GM21737 (cell line): ENCODE data around the gene BMF.

Source experiments
- ATAC-seq: cut with Tn5 transposase; IDR thresholded peaks from one replicate; pipeline ENCODE4 v1.9.1; 2021; ENCODE audit warnings: mild to moderate bottlenecking, moderate library complexity; ENCODE audit not compliant: unreplicated experiment

The BMF gene

GRCh38 chr15:40069178-40070165 is 39.2 kb downstream of the BMF start:
- ATAC-seq = peak; percentile 70

DNA sequence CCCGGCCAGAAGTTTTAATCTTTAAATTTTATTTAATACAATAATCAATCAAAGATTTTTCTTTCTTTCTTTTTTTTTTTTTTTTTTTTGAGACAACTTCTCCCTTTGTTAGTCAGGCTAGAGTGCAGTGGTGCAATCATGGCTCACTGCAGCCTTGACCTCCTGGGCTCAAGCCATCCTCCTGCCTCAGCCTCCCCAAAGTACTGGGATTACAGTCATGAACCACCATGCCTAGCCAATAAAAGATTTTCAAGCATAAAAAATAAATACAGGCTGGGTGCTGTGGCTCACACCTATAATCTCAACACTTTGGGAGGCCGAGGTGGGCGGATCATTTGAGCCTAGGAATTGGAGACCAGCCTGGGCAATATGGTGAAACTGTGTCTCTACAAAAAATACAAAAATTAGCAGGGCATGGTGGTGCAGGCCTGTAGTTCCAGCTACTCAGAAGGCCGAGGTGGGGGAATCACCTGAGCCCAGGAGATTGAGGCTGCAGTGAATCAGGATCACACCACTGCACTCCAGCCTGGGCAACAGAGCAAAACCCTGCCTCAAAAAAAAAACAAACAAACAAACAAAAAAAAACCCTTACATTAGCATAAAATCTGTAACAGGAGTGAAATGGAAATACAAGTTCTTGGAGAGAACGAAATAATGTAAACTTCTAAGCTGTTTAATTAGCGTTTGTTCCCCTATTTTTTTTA is 40.6 kb downstream of the BMF start:
- no peak for ATAC-seq

DNA sequence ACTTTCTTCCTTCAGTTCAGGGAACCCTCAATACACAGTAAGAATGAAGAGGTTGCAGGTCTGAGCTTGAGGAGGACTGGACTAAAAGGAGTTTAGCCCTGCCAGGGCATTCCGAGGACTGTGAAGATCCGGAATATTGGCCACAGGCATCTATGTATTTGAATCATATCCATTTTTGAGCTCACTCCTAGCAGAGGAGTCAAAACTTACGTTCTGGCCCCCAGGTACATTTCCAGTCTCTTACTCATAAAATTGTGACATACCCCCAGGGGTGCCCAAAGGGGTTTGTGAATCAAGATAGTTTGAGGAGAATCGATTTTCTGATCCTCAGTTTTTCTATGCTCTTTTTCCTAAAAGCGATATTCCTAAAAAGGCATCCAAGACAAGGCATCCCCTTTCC is 42.1 kb downstream of the BMF start:
- no peak for ATAC-seq

GRCh38 chr15:40065166-40065565 is 43.5 kb downstream of the BMF start:
- ATAC-seq = no peak

DNA sequence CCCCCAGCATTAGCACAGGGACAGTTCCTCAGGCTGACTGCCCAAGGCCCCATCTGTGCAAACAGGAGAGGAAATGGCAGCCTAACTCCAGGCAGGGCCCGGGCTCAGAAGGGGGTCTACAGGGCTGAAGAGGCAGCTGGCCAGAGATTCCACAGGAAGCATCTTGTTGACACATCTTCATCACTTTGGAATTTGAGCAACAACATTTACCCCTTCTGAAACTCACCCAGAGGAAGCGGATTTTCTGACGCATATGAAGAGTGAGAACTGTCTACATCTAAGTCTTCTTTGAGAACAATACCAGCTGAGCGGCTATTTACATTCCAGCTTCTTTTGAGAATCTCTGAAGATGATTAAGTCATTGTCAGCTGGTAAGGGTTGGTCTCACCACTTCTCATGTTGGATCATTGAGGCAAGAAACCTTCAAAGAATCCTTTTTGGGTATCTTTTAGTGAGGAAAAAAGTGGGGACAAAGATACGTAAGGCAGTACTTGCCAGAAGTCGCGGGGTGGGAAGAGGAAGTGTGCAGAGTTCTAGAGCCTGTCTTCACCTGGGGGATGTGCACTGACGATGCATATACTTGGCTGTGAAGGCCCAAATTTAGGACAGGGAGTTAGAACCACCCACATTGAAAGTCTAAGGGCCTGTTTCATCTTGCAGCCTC is 44.3 kb downstream of the BMF start:
- no peak for ATAC-seq

GRCh38 chr15:40063563-40064011 is 45.1 kb downstream of the BMF start:
- no peak for ATAC-seq

GRCh38 chr15:40062816-40063562 is 45.7 kb downstream of the BMF start:
- ATAC-seq = no peak

DNA sequence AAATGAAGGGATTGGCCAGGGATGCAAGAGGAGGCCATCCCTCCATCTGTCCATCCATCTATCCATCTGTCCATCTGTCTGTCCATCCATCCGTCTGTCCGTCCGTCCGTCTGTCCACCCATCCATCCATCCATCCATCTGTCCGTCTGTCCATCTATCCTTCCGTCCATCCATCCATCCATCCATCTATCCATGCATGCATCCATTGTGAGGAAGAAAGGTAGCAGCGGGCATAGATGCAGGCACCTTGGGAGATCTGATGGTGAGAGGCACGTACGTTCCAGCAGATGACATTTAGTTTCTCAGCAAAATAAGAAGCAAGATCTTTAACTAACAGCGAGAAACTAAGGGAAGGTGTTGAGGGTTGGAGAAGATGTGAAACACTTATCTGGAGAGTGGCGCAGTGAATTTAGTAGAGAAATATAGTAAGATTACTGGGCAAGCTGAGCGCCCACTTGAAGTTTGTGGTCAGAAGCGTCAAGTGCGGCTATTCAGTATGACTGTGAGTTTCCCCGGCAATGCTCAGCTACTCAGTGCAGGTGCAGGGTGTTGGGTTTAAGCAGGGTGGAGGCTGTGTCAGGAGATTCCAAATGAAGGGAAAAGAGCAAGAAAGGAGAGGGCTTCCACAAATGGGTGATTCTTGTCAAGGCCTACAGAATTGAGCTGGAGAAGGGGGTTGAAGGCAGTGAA is 47.3 kb downstream of the BMF start:
- peak; percentile 47 for ATAC-seq

DNA sequence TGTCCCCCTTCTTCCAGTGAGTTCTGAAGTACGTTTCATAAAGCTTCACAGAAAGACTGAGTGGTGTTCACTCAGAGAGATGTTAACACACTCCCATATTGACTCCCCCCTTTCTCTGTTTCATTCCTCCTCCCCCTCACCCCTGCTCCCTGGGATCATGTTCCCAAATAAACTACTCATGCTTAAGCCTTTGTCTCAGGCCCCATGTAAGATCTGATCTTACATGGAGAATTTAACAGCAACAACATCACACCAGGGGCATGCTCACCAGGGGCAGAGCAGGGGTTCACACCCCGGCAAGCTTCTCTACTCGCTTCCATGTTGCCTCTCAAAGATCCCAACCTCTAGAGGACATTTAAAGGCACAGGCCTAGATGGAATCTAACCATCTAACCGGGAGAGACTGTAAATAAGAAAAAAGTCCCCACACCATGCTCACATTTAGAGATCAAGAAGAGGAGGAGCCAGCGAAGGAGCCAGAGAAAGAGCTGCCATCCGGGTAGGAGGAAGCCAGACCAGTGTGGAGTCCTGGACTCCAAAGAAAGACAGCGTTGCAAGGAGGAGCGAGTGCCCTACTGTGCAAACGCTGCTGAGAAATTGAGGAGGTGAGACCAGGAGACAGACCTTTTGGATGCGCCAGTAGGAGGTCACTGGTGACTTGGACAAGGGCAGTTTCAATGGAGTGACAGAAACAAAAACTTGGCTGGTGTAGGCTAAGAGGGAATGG is 48.3 kb downstream of the BMF start:
- no peak for ATAC-seq

DNA sequence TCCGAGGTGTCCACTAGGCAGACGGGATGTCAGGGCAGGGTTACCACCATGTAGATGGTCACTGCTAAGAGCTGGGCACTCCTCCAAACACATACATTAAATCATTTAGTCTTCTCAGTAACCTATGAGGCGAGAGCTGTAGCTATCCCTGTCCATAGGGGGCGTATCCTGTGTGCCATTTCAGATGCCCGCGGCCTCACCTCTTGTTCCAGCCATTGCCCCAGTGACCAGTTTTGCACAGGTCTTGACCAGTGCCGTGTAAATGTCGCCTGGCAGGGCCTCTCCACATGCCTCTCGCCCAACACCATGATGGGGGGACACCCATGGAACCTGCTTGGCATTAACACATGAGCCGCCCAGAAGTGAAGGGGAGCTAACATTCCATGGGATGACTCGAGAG is 48.9 kb downstream of the BMF start:
- no peak for ATAC-seq

DNA sequence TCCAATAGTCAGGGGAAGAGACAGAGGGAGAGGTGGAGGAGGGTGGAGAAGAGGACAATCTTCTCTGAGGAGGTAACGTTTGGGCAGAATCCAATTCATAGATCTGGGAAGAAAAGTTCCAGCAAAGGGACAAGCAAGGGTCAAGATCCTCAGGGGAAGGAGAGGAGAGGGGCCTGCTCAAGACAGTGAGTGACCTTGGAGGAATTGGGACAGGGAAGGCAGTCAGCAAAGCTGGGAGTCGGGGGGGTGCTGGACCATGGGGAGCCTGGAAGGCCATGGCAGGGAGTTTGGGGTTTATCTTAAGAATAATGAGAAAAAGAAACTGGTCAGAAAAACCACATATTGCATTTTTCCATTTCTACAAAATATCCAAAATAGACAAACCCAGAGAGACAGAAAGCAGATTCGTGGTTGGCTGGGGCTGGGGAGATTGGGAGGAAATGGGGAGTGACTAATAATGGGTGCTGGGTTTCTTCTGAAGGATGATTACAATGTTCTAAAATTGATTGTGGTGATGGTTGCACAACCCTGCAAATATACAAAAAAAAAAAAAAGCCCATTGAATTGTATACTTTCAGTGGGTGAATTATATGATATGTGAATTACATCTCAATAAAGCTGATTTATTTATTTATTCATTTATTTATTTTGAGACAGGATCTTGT is 50.1 kb downstream of the BMF start:
- no peak for ATAC-seq

DNA sequence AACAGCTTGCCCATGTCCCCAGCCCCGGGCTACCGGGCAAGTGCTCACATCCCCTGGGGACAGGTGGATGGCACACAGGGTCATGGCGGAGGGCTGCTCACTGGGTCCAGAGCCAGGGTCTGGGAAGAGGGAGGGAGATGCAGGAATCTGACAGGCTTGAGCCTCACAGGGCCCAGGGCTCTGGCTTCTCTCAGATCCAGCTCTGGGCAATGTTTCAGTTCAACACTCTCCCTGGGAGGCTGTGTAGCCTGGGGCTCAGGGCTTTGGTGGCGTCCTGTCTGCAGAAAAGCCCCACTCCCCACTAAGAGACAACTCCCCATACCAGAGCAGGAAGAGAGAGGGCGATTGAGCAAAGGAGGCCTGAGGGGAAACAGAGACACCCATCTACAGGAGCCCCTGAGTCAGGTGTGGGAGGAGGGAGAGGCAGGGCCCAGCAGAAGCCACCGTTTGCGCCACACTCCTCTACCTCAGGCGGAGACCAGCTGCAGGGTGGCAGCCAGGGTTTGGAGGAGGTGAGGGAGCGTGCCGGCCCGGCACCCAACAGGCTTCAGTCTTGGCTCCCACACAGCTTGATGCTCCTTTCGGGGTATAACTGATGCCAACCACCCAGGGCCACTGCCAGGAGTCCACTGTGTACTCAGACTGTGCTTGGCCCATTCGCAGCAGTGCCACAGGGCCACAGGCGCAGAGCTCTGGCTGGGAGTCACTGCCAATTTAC is 52.9 kb downstream of the BMF start:
- peak; percentile 2 for ATAC-seq

DNA sequence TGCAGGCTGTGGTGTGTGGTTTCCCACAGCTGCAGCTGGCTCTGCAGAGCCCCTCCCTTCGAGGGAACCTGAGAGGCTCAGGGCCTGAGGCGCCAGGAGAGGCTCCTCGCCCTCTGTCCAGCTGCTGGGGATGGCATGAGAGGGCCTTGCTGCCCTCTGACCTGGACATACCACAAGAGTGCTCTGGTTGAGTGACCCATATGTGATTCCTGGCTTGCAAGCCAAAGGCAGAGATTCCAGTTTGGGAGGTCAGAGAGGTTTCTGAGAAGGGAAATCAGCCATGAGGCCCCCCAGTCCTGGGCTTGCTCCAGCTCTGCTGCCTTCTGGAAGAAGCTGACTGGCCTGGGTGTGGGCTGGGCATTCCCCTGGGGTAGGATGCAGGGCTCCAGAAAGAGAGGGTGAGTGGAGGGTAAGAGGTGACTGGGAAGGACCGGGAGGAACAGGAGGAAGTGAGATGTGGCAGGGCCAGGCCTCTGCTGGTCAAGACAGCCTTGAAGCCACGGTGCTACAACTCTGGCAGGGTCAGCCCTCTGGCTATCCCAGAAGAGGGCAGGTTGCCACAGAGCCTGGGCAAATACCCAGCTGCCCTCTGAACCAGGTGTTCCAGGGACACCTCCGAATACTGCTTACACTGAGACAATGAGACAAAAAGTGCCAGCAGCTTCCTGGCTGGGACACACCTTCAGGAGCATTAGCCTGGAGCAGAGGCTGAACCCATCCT is 53.7 kb downstream of the BMF start:
- ATAC-seq = peak; percentile 60

- ATAC-seq = peak; percentile 31
These were observed 54.1 kb downstream of the BMF start for GRCh38 chr15:40054605-40054854.

- peak; percentile 18 for ATAC-seq
These were observed 54.7 kb downstream of the BMF start for GRCh38 chr15:40053831-40054604.

DNA sequence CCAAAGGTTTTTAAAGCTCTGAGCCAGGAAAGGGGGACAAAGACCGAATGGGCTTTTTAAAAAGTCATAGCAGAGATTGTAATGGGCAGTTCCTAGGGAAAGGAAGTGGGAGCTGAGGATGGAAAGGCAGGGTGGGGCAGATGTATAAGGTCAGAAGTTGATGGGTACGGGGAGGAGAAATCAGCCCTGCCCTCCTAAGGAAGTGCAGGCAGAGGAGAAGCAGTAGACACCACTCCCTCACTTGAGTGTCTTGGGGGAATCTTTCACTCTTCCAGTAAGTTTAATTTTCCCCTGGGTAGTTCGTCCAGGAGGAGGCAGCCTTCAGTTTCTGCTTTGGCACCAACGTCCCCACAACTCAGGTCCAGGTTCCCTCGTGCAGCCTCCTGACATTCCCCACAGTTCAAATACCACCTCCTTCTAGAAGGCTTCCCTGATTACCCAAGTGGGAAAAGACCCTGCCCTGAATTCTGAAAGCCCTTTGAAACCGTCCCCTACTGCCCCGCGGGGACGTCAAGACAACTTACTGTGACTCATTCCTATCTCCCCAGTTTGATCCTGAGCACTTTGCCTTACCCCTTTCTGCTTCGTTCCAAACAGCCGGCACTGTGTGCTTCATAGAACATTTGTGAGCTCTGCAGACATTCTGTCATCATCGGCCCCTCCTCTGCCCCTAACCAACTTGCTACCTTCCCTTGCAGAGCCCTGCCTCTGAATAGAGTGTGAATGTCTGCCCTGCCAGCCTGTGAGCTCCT is 55.4 kb downstream of the BMF start:
- ATAC-seq = no peak
